Activated T-helper 2 cell treated with anti-CD3 and anti-CD28 coated beads, Interferon-gamma antibody, Interleukin-2, Interleukin-4, amounts not matched to agents 10 μg/mL and 5 μg/mL and 100 μg/mL, durations not matched to agents 14 hours and 24 hours and 36 hours (primary cell): ENCODE measurements around the gene STX1A. TPM values are rescaled to one million over a fixed set of nuclear protein-coding genes. Genes with fewer than 3 reads are reported as not detected.
A peak's percentile ranks its signal among the peaks of the same experiment; 100 is the strongest.

Source experiments
- DNase-seq: peaks from one replicate; pipeline ENCODE4 v3.0.0; 2021; ENCODE audit warnings: low spot score
- H3K27ac Mint-ChIP-seq: one replicate; pipeline ENCODE4 v1.8.0; 2021; ENCODE audit warnings: mixed read lengths
- H3K27me3 Mint-ChIP-seq: one replicate; pipeline ENCODE4 v1.8.0; 2021; ENCODE audit warnings: low read depth, mixed read lengths
- H3K36me3 Mint-ChIP-seq: one replicate; pipeline ENCODE4 v1.8.0; 2021; ENCODE audit warnings: low read depth, mixed read lengths
- H3K4me1 Mint-ChIP-seq: one replicate; pipeline ENCODE4 v1.8.0; 2021; ENCODE audit warnings: low read depth, mixed read lengths
- H3K4me3 Mint-ChIP-seq: one replicate; pipeline ENCODE4 v1.8.0; 2021; ENCODE audit warnings: low read depth, mild to moderate bottlenecking, moderate library complexity, mixed read lengths
- H3K9me3 Mint-ChIP-seq: one replicate; pipeline ENCODE4 v1.8.0; 2021; ENCODE audit warnings: mixed read lengths
- intact Hi-C: fragments of 100-400 bp; cut with micrococcal nuclease; formaldehyde crosslinking; loops from one replicate; pipeline ENCODE4 v1.15.1; 2023
- total RNA-seq: library from RNA; stranded (reverse); gene quantifications from 2 replicates; pipeline ENCODE4 v1.2.3, GENCODE V29; 2022

Gene STX1A
- 17.2 and 17.6 TPM in 2 replicates for total RNA-seq

- peak within 1 kb of the TSS; percentile 62 for H3K27ac Mint-ChIP-seq
- H3K4me3 Mint-ChIP-seq, result peak within 1 kb of the TSS; percentile 89
- H3K36me3 Mint-ChIP-seq, result peaks cover 9% of the 10 kb centered on the region
- peak; percentile 71 for DNase-seq
- H3K4me1 Mint-ChIP-seq, result peaks cover 31% of the 10 kb centered on the region
- peaks cover 9% of the 10 kb centered on the region for H3K27me3 Mint-ChIP-seq
- no peaks in the 10 kb centered on the region for H3K9me3 Mint-ChIP-seq
- intact Hi-C loops, result loop anchor here (1.0 to 5.0 kb wide), 5 partner anchors 19 to 142 kb away; partner anchors contain the start of genes ABHD11, BUD23, DNAJC30 and MLXIPL
Measured at GRCh38 chr7:73718905-73719805, at the start of gene STX1A. Gene STX1A, minus strand, starts transcription at chr7:73719669. Its CDS starts 38 bp downstream, at chr7:73719631.

GRCh38 chr7:73768641-73769480 is 49.4 kb upstream of the STX1A start:
- Mint-ChIP-seq H3K4me1 (no peaks in the 10 kb centered on the region), H3K4me3 (no peak overlapping the region), H3K36me3 (no peaks in the 10 kb centered on the region), H3K27ac (no peak overlapping the region), H3K27me3 (peaks cover 27% of the 10 kb centered on the region), H3K9me3 (no peaks in the 10 kb centered on the region)
- no peak for DNase-seq
- intact Hi-C loops, result no loop called here

GRCh38 chr7:73766556-73767229 is 47.2 kb upstream of the STX1A start:
- Mint-ChIP-seq H3K27me3 (peaks cover 22% of the 10 kb centered on the region), H3K36me3 (no peaks in the 10 kb centered on the region), H3K4me1 (no peaks in the 10 kb centered on the region), H3K9me3 (no peaks in the 10 kb centered on the region), H3K4me3 (no peak overlapping the region), H3K27ac (no peak overlapping the region)
- no peak for DNase-seq
- intact Hi-C loops, result no loop called here

- no peak for DNase-seq
- H3K4me3 Mint-ChIP-seq, result no peak overlapping the region
- no peak overlapping the region for H3K27ac Mint-ChIP-seq
- no peaks in the 10 kb centered on the region for H3K9me3 Mint-ChIP-seq
- H3K4me1 Mint-ChIP-seq, result no peaks in the 10 kb centered on the region
- no peaks in the 10 kb centered on the region for H3K36me3 Mint-ChIP-seq
- H3K27me3 Mint-ChIP-seq, result peaks cover 3% of the 10 kb centered on the region
- intact Hi-C loops, result no loop called here
Measured at GRCh38 chr7:73762659-73762999, 43.2 kb upstream of the STX1A start.

GRCh38 chr7:73761854-73762658 is 42.6 kb upstream of the STX1A start:
- Mint-ChIP-seq H3K27ac (no peak overlapping the region), H3K36me3 (no peaks in the 10 kb centered on the region), H3K4me1 (no peaks in the 10 kb centered on the region), H3K9me3 (no peaks in the 10 kb centered on the region), H3K27me3 (no peaks in the 10 kb centered on the region), H3K4me3 (no peak overlapping the region)
- intact Hi-C loops, result no loop called here
- no peak for DNase-seq

GRCh38 chr7:73758581-73759138 is 39.2 kb upstream of the STX1A start:
- intact Hi-C loops, result no loop called here

GRCh38 chr7:73749931-73750776 is 30.7 kb upstream of the STX1A start:
- DNase-seq, result no peak
- Mint-ChIP-seq H3K9me3 (no peaks in the 10 kb centered on the region), H3K36me3 (no peaks in the 10 kb centered on the region), H3K27ac (no peak overlapping the region), H3K4me3 (no peak overlapping the region), H3K4me1 (no peaks in the 10 kb centered on the region), H3K27me3 (peaks cover 3% of the 10 kb centered on the region)
- intact Hi-C loops, result no loop called here

More at GRCh38 chr7:73758581-73759138, 39.2 kb upstream of the STX1A start:
- H3K27me3 Mint-ChIP-seq, result no peaks in the 10 kb centered on the region
- H3K27ac Mint-ChIP-seq, result no peak overlapping the region
- H3K4me3 Mint-ChIP-seq, result no peak overlapping the region
- H3K9me3 Mint-ChIP-seq, result no peaks in the 10 kb centered on the region
- DNase-seq, result no peak
- H3K4me1 Mint-ChIP-seq, result no peaks in the 10 kb centered on the region
- H3K36me3 Mint-ChIP-seq, result no peaks in the 10 kb centered on the region

- H3K36me3 Mint-ChIP-seq, result no peaks in the 10 kb centered on the region
- intact Hi-C loops, result no loop called here
- no peak overlapping the region for H3K27ac Mint-ChIP-seq
- peaks cover 6% of the 10 kb centered on the region for H3K27me3 Mint-ChIP-seq
- no peaks in the 10 kb centered on the region for H3K4me1 Mint-ChIP-seq
- H3K4me3 Mint-ChIP-seq, result no peak overlapping the region
- DNase-seq, result no peak
- H3K9me3 Mint-ChIP-seq, result no peaks in the 10 kb centered on the region
Measured at GRCh38 chr7:73746378-73746777, 26.9 kb upstream of the STX1A start.

- no peak for DNase-seq
- Mint-ChIP-seq H3K4me3 (no peak overlapping the region), H3K4me1 (peaks cover 2% of the 10 kb centered on the region), H3K36me3 (no peaks in the 10 kb centered on the region), H3K27me3 (peaks cover 3% of the 10 kb centered on the region), H3K27ac (no peak overlapping the region), H3K9me3 (no peaks in the 10 kb centered on the region)
- intact Hi-C loops, result no loop called here
Measured at GRCh38 chr7:73742753-73743641, 23.5 kb upstream of the STX1A start.

GRCh38 chr7:73742338-73742752 is 22.9 kb upstream of the STX1A start:
- peaks cover 3% of the 10 kb centered on the region for H3K27me3 Mint-ChIP-seq
- H3K27ac Mint-ChIP-seq, result no peak overlapping the region
- peaks cover 5% of the 10 kb centered on the region for H3K4me1 Mint-ChIP-seq
- H3K4me3 Mint-ChIP-seq, result no peak overlapping the region
- DNase-seq, result no peak
- intact Hi-C loops, result no loop called here
- no peaks in the 10 kb centered on the region for H3K36me3 Mint-ChIP-seq
- H3K9me3 Mint-ChIP-seq, result no peaks in the 10 kb centered on the region
